Frontal cortex (tissue), 4 donors: ENCODE results near the gene ABLIM2. TPM values are rescaled to one million over a fixed set of nuclear protein-coding genes. Genes with fewer than 3 reads are reported as not detected.

Source experiments
- DNase-seq, 2 donors: peaks; one replicate each; pipeline ENCODE4 v3.0.0; 2012; ENCODE audit warnings: low spot score in 2 of 2
- FAIRE-seq: peaks from 2 replicates; lab custom pipeline; 2012; peaks lifted over from hg19 to GRCh38; lab: Jason Lieb, UNC
- total RNA-seq: library from RNA; depleted of rRNA; stranded (reverse); fragments of >200 nt; gene quantifications from one replicate; pipeline ENCODE4 v1.2.3, GENCODE V29; 2014
- donor health status: control.
- donor health status: control.
- donor health status: control.

ABLIM2 gene
- total RNA-seq, 1 donor from 2014 or later, result 9.4 TPM

DNA sequence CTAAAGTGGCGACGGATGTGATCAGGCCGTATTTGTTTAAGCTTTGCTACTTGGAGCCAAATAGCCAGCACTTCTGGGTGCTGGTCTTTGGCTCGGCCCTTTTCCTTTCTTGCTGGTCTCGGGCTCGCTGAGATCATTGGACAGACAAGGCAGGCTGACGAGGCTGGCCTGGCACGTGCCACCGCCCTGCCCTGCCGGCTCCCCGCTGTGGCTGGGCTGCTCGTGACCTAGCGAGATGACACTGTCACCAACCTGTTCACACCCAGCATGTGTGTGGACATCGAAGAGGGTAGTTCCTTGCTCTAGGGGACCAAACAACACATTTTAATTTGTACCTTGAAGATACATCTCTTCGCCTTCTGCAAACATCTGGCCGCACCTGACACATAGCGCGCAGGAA, 98.0 kb downstream of the ABLIM2 start:
- no peak for FAIRE-seq
- DNase-seq, result no peak

DNA sequence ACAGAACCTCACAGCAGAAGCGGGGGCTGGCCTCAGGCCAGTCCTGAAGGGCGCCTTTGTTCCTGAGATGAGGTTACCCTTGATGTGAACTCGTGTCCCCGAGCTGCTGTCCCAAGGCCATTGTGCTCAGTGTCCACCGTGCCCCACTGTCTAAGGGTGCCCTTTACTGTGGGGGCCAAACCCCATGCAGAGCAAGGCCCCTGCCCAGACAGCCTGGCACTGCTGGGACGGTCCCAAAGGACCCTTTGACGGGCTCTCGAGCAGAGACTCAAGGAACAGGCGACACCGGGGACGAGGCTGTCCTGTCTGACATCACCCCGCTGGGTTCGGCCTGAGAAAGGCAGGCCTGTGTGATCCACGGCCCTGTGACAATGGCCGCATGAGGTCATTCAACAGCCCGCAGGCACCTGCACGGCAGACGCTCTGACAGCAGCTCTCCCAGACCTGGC, 100.6 kb downstream of the ABLIM2 start:
- FAIRE-seq, result no peak
- no peak for DNase-seq

GRCh38 chr4:8055206-8055605, 103.4 kb downstream of the ABLIM2 start:
- DNase-seq (no peak), FAIRE-seq (no peak)

DNA sequence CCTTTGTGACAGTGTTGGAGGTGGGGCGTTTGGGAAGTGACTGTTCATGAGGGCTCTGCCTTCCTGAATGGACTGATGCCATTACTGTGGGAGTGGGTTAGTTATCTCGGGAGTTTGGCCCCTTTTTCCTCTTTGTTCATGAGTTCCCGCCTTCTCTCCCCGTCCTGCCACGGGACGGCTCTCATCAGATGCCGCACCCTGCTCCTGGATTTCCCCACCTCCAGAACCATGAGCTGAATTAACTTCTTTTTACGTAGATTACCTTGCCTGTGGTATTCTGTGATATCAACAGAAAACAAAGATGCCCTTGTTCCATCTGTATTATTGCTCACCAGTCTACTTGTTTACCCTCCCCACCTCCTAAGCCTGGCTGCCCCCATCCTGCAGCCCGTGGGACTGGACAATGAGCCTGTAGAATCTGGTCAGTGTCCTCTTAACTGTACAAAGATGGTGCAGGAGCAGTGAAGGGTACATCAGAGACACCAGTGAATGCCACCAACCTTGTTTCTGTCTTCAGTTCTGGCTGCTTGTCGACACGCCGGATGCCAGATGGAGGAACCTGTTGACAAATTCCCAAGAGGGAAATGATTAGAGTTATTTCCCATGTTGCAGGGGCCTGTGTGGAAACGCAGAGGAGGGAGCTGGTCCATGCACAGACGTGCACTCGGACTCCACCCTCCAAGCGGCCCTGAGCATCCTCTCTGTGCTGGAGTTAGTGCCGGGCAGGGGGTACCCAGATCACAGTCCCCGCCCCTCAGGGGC, 104.7 kb downstream of the ABLIM2 start:
- FAIRE-seq (no peak), DNase-seq (no peak)

- FAIRE-seq, result no peak
- DNase-seq, result no peak
Observed at GRCh38 chr4:8052160-8052691, 106.4 kb downstream of the ABLIM2 start.

DNA sequence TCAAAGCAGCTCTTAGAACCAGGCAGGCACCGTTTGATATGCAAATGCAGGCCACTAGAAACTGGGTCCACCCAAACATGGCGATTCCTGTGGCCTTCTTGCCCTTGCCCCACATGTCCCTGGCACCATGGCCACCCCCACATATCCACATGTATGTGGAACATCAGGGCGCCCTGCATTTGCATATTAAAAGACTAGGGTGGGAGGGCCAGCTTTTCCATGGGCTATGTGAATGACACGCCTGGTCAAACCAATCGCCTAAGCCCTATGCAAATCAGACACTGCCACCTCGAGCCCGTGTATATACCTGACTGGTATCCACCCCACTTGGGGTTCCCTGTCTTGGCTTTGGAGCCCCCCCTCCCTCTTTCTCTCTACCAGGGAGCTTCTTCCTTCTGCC, 107.0 kb downstream of the ABLIM2 start:
- DNase-seq, result no peak
- no peak for FAIRE-seq

GRCh38 chr4:8050555-8051206, 107.9 kb downstream of the ABLIM2 start:
- FAIRE-seq (no peak), DNase-seq (peak; percentile 52 to 75)

GRCh38 chr4:8050180-8050554, 108.4 kb downstream of the ABLIM2 start:
- DNase-seq (no peak), FAIRE-seq (no peak)

GRCh38 chr4:8048856-8049676, 109.5 kb downstream of the ABLIM2 start:
- no peak for DNase-seq

GRCh38 chr4:8047837-8048678, 110.6 kb downstream of the ABLIM2 start:
- no peak for FAIRE-seq
- no peak for DNase-seq

More at GRCh38 chr4:8048856-8049676, 109.5 kb downstream of the ABLIM2 start:
- FAIRE-seq, result no peak

- no peak for FAIRE-seq
- DNase-seq, result no peak
Observed at GRCh38 chr4:8046925-8047541, 111.6 kb downstream of the ABLIM2 start.

- DNase-seq (no peak), FAIRE-seq (no peak)
Observed at GRCh38 chr4:8045909-8046308, 112.7 kb downstream of the ABLIM2 start.

DNA sequence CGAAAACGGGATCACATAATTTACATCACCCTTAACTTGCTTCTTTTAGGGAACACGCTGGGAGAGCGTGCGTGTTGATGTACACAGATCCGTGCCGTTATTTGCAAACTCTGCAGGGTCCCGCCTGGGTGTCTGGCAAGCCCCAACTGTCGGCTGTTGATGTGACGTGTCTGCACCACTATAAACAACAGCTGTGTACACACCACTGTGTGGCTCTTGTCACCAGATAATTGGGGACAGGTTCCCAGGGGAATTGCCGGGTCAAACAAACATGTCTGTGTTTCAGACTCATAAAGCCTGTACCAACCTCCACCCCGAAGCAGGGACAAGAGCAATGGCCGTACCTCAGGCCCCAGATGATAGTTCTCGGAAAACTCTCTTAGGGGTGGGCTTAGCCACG, 113.9 kb downstream of the ABLIM2 start:
- DNase-seq (no peak), FAIRE-seq (no peak)

DNA sequence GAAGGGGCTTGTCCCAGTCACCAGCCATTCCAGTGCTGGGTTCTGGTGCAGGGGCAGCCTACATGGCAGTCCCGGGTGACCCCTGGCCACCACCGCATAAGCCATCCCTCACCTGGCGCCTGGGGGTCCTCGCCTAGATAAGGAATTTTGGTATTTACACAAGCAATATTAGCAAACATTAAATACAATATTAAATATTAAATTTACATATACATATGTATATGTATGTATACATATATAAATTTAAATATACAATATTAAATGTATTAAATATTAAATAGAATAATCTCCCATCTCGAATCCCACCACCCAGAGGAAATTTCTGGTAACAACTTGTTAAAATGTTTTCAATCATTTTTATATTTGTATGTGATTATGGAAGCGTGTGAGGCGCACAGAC, 114.4 kb downstream of the ABLIM2 start:
- no peak for DNase-seq
- FAIRE-seq, result no peak

DNA sequence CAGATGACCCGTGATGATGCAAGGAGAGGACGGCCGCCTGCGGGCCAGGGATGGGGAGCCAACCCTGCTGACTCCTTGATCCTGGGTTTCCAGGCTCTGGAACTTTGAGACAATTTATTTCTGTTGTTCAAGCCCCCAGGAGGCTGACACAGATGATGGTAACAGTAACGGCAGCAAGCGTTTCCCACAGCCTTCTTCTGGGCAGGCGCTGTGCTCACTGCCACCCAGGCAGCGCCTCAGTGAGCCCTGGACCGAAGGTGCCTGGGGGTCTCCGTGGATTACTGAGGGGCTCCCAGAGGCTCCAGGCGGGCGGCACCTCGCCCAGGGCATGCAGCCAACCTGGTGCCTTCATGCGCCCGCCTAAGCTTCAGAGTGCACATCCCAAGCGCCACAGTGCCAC, 115.0 kb downstream of the ABLIM2 start:
- no peak for DNase-seq
- FAIRE-seq, result no peak

DNA sequence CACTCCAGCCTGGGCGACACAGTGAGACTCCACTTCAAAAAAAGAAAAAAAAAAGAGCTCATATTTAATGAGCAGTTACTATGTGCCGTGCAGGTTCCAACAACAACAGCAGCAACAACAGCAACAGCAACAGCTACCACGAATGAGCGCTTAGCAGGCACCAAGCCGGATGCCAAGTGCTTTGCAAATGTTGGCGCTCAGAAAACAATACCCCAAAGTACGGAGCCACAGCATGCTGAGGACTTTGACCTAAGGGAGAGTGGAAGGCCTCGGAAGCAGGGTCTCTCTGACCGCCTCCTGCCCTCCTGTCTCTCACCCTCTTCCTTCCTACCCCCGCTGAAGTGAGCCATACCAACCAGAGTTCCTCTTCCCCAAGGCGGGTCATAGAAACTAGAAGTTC, 116.7 kb downstream of the ABLIM2 start:
- FAIRE-seq (no peak), DNase-seq (no peak)

- no peak for FAIRE-seq
- no peak for DNase-seq
Observed at GRCh38 chr4:8041172-8041571, 117.4 kb downstream of the ABLIM2 start.

DNA sequence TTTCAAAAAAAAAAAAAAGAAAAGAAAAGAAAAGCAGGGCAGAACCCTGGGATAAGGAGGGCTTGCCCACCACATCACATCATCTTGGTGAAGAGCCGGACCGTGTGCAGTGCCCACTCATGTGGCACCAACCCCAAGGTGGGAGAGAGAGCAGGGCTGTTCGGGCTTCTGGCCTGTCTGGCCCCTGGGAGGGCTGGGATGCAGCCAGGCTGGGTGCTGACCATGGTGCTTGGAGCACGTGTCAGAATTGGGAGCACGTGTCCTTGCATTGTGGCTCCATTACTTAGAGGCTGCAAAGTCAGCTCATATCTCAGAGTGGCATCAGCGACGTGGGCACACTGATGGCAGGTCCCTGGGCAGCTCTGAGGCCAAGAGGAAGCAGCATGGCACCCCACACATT, 118.0 kb downstream of the ABLIM2 start:
- FAIRE-seq (no peak), DNase-seq (no peak)

DNA sequence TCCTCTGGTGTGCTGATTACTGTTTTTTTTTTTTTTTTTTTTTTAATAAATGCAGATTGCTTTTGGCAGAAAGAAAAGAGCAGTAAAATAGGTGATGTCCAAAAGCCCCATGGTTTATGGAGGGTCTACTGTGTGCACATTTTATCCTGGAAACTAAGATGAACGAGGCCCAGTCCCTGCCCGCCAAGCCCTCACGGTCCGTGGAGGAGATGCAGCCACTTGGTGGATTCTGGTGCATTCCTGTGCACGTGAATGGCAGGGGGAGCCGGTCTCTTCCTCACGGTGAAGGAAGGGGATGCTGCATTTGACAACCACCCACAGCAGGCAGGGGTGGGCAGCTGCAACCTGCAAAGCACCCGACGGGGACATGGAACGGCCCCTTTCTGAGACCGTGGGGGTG, 118.8 kb downstream of the ABLIM2 start:
- no peak for FAIRE-seq

More for the DNA sequence above, 118.8 kb downstream of the ABLIM2 start:
- DNase-seq, result no peak
